Retinal pigment epithelial cell (primary cell): ENCODE measurements around the gene PARM1.
"Not testable (repeated sequence)": the region's sequence is repeated elsewhere in the genome, so short reads cannot be mapped to it uniquely, and the experiment has no call there.

Source experiments
- DNase-seq: peaks from one replicate; pipeline ENCODE4 v3.0.0-alpha.2; 2010; ENCODE audit warnings: low read depth
- H3K4me3 ChIP-seq: 2 replicates; pipeline ENCODE4 v1.5.1; 2011; ENCODE audit warnings: mild to moderate bottlenecking, low read length, control low read depth, moderate library complexity
- CTCF ChIP-seq: conservative IDR thresholded peaks from 2 replicates; pipeline ENCODE4 v1.5.1; 2011; ENCODE audit warnings: low read depth, low read length, control low read depth, inconsistent platforms

Gene PARM1

GRCh38 chr4:74975848-74976824, 43.2 kb downstream of the PARM1 start:
- TF ChIP-seq CTCF, result no peak
- DNase-seq, result no peak
- H3K4me3 ChIP-seq, result no peak overlapping the region

DNA sequence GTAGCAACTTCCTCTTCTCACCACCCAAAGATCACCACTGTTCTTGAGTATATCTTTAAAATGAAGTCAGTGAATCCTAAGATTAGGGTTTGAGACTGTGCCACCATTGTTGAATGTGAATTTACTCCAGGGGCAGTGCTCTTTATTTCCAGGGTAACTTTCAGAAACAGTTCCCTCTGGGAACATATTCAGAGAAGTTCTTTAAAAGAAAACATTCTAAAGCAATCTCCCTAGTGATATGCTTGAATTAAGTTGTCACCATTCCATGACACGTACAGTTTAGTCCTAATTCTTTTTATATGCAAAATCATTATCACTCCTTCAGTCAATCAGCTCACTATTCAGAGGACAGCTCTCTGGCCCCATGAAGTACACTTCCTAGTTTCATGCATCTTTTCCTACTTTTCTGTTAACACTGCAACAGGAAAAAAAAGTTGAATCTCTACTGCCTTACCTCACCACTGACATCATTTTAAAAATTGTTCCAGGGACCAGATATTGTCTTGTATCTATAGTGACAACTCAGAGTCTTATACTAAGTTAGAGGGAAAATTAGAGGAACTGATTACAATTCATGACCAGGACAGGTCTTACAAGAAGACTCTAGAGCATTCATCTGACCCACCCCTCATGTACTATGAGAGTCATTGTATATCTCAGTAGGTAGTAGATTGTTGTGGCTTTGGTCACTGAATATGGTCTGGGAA, 49.8 kb downstream of the PARM1 start:
- H3K4me3 ChIP-seq, result no peak overlapping the region
- no peak for TF ChIP-seq CTCF
- DNase-seq, result no peak

DNA sequence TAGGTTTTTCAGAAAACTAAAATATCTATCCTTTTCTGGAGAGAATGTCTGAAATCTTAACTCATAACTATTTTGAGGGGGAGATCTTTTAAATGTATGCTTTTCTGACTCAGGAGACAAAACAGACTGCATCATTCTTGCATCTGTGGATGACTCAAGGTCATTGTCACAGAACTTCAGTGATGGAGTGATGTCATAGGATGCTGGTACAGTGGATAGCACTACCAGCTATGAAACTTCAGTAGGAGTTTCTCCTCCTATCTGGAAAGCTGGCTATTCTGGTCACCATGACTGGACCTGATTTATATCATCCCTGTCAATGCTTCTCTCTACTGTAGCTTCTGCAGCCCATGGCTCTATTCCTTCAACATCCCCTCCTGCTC, 50.3 kb downstream of the PARM1 start:
- TF ChIP-seq CTCF, result no peak
- no peak overlapping the region for H3K4me3 ChIP-seq
- DNase-seq, result no peak

DNA sequence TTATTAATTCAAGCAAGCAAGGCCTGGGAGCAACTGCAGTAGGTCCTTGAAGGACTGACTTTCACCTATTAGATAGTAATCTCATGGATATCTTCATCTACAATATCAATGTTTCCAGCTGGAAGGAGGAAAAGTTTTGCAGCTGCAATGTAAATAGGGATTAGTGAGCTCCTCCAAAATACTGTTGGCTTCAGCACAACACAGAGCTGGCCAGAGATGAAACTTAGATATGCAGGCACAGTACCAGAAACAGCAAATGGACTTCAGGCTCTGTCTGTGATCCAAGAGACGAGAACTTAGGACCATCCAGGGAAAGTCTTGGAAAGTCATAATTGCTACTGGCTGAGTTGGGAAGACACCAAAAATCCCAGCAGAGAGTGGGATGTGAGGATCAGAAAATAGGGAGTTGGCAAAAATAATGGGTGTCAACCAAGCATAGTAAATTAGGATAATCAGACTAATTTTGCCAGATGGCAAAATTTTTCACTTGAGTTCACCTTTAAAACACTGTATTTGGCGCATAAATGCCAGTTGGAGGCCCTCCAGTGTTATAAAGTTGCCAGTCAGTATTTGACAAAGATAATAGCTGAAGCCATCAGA, 57.5 kb downstream of the PARM1 start:
- H3K4me3 ChIP-seq, result no peak overlapping the region
- no peak for DNase-seq
- no peak for TF ChIP-seq CTCF

- peak; percentile 41 for DNase-seq
These were observed 61.5 kb downstream of the PARM1 start for GRCh38 chr4:74994436-74994835.

GRCh38 chr4:74996996-74997395, 64.1 kb downstream of the PARM1 start:
- no peak for DNase-seq
- H3K4me3 ChIP-seq, result no peak overlapping the region
- TF ChIP-seq CTCF, result no peak

More at GRCh38 chr4:74994436-74994835, 61.5 kb downstream of the PARM1 start:
- H3K4me3 ChIP-seq, result not testable (repeated sequence)

DNA sequence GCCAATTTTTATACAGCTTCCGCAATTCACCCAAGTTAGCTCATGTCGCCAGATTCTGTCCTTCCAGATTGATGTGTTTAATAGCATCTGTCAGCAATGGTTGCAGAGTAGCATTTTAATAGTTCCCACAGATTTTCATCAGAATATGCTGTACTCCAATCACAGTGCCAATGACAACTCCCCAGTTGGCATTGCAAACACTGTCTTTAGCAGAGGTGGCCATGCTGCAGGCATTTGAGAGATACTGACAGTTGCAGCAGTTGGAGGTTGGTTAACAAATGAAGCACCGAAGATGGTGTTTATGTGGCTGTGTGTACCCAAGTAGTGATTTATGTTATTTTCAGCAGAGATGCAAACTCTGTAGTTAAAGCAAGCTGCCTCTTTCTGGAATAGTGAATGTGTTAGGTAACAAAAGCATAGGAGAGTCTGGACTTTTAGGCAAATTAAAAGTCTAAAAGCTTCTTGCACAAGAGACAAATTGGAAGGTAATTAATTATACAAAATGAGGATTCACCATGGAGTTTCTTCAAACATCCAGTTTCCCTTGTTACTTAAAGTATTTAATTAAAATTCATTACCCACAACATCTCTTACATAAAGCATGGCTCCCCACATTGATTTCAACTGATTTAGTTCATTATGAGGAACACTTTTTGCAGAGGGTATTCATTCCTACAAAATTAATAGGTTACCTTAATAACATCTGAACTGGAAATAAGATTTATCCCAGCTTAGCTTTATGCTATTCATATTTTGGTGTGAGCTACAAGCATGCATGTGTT, 65.2 kb downstream of the PARM1 start:
- no peak for TF ChIP-seq CTCF
- H3K4me3 ChIP-seq, result no peak overlapping the region
- DNase-seq, result no peak
